Body of pancreas (tissue), 4 donors: ENCODE results near the gene NPTXR.

ENCODE experiments used
- POLR2A ChIP-seq, 3 donors: fragments of 450-650 bp; IDR thresholded peaks; one replicate each; pipeline ENCODE4 v1.6.1; 2016; ENCODE audit warnings: antibody characterized with exemption in 3 of 3, mild to moderate bottlenecking in 2 of 3
- TF ChIP-seq, protein P1 (sequence below), 7 experiments: fragments of 450-650 bp in 4 of 7; fragments of 200-600 bp in 3 of 7; sonication (generic) in 3 of 7; IDR thresholded peaks; one replicate each; pipeline ENCODE4 v1.5.1; 2016 to 2019; ENCODE audit warnings: antibody characterized with exemption in 7 of 7

DNA sequence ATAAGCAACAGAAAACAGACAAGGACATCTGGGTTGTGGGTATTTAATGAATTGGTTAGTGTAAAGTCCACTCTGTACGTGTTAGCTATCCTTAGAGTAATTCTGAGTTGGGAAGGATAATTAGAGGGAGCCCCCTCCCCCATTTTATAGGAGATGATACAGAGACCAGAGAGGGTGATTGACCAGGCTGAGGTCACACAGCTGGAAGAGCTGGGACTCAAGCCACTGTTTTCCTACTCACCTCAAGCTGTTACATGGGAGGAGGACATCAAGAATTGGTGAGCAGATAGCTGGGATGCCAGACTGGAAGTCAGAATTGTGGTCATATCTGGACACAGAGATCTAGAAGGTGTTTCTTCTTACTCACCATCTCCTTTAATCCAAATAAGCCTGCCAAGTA lies 8.7 kb upstream of the NPTXR start:
- TF ChIP-seq, protein P1, sequence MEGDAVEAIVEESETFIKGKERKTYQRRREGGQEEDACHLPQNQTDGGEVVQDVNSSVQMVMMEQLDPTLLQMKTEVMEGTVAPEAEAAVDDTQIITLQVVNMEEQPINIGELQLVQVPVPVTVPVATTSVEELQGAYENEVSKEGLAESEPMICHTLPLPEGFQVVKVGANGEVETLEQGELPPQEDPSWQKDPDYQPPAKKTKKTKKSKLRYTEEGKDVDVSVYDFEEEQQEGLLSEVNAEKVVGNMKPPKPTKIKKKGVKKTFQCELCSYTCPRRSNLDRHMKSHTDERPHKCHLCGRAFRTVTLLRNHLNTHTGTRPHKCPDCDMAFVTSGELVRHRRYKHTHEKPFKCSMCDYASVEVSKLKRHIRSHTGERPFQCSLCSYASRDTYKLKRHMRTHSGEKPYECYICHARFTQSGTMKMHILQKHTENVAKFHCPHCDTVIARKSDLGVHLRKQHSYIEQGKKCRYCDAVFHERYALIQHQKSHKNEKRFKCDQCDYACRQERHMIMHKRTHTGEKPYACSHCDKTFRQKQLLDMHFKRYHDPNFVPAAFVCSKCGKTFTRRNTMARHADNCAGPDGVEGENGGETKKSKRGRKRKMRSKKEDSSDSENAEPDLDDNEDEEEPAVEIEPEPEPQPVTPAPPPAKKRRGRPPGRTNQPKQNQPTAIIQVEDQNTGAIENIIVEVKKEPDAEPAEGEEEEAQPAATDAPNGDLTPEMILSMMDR (IDR thresholded peaks at IDR 0.05), result no peak
- TF ChIP-seq POLR2A (IDR thresholded peaks at IDR 0.05), result no peak
